NCI-H526 treated with DMSO at 0.1 percent for 48 hours (cell line): Measurements from ENCODE around the gene PROZ.

ENCODE experiments used
- DNase-seq: peaks from one replicate; lab custom pipeline; 2025; lab: John Stamatoyannopoulos, UW

PROZ gene

GRCh38 chr13:113178896-113179167 is 20.4 kb downstream of the PROZ start:
- DNase-seq = no peak

DNA sequence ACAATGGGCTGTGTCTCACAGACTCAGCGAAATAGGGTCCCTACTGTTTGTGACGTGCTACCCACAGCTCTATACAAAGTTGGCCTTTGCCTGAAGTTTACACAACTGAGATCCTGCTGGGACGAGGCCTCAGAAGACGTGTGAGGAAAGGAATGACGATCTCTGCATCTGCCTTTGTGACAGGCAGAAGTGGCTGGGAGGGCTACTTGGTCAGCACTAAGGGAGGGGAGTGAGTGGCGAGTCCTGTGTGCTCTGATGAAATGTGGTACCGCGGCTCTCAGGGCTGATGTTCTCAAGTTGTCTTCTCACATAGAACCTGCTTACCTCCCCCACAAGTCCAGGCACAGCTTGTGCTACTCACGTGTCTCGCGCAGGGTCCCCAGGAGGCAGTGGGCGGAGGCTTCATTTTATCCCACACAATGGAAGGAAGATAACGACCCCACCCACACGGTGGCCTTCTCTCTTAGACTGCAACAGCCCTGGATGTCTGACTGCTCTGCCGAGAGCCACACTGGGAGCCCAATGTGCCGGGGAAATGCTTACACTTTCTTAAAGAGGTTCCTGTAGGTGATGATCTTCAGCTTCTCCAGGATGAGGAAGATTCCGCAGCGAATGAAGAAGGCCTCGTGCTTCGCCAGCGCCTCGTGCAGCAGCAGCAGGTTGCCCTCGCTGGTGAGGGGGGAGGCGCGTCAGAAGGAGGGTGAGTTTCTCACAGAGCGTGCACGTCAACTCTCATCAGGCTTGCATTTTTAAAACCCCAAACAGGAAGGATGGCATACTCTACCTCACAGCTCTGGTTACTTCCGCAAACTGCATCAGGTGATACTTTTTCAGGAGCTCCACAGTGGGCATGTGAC is 21.2 kb downstream of the PROZ start:
- no peak for DNase-seq

- no peak for DNase-seq
Measured at GRCh38 chr13:113182046-113182445, 23.6 kb downstream of the PROZ start.

- DNase-seq = no peak
Measured at GRCh38 chr13:113183450-113184129, 25.1 kb downstream of the PROZ start.

- DNase-seq = no peak
Measured at GRCh38 chr13:113184568-113185440, 26.4 kb downstream of the PROZ start.

DNA sequence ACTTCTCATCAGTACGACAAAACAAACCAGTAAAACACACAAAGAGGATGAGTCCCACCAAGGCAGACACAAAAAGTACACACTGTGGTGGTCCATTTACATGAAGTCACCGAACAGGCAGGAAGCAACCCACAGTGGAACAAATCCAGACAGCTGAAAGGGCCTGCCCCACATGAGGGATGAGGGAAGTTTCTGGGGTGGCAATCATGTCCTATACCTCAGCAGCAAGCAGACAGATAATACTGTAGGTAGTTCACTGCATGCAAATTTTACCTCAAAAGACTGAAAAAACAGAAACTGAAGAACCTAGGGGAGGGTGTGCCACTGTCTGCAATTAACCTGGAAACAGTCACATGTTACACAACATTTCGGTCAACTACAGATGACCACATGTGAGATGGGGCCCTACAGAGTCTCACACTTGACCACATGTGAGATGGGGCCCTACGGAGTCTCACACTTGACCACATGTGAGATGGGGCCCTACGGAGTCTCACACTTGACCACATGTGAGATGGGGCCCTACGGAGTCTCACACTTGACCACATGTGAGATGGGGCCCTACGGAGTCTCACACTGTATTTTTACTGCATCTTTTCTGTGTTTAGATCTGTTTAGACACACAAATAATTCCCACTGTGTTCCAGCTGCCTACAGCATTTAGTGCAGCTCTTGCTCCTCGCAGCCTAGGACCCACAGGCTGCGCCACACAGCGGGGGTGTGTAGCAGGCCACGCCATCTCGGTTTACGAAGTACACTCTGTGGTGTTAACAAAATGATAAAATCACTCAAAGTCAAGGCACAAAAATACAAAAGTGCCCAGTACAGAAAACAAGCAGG is 27.8 kb downstream of the PROZ start:
- DNase-seq = no peak

DNA sequence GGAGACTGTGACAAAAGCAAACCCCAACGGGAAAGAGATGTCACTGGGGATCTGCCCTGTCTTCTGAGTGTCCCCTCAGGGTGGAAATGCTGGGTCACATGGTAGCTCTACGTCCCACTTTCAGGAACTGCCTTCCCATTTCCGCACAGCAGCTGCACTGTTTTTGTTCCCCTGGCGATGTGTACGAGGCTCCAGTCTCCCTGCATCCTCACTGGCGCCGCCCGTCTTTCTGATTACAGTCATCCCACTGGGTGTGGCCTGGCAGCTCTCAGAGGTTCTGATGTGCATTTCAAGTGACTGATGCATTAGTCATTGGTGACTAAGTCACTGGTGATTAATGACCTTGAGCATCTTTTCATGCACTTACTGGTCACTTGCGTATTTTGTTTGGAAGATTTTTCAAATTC is 28.8 kb downstream of the PROZ start:
- DNase-seq = no peak

- no peak for DNase-seq
Measured at GRCh38 chr13:113187883-113188665, 29.6 kb downstream of the PROZ start.

- no peak for DNase-seq
Measured at GRCh38 chr13:113190181-113190580, 31.7 kb downstream of the PROZ start.

GRCh38 chr13:113192279-113192678 is 33.8 kb downstream of the PROZ start:
- no peak for DNase-seq

DNA sequence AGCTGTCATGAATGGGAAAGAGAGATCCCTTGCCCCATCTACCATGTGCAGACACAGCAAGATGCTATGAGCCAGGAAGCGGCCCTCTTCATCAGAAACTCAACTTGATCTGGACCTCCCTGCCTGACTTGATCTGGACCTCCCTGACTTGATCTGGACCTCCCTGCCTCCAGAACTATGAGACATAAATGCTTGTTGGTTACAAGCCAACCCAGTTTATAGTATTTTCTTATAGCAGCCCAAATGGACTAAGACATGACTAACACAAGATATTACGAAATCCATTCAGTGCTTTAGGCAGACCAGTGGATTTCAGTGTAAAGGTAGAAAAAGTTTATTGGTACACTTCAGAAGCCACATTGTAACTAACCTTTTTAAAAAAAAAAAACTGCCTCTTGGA is 34.5 kb downstream of the PROZ start:
- DNase-seq = no peak

- DNase-seq = no peak
Measured at GRCh38 chr13:113195360-113195759, 36.9 kb downstream of the PROZ start.

DNA sequence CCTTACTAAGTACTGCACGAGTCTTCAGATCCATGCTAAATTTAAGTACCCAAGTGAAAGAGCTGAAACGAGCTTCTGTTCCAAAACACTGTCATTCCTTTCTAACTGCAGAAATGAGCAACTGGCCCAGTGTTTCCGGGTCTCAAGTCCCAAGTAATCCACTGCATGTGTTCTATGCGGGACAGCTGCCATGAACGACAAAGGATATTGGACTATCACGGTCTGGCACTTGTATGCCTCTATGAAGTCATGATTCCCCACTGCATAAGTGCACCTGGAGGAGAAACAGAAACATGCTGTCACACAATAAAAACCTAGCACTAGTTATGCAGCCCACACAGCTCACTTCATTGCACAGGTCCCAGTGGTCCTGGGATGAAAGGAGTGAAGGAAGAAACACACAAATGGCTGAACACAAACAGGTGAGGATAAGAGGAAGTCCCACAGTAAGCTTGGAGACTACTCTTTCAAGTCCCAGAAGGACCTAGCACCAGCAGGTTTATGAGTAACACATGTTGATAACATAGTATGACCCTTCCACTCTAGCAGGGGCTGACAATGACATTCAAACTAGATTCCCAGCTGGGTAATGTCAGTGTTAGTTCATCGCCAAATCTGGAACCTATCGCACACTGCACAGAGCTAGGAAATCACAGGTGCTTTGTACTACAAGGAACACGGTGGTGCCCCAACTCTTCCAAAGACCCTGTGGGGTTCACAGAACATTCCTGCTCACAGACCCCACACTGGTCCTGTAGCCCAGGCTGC is 38.7 kb downstream of the PROZ start:
- no peak for DNase-seq

- no peak for DNase-seq
Measured at GRCh38 chr13:113201815-113202214, 43.4 kb downstream of the PROZ start.

GRCh38 chr13:113202912-113203311 is 44.5 kb downstream of the PROZ start:
- DNase-seq = no peak

GRCh38 chr13:113203507-113204377 is 45.3 kb downstream of the PROZ start:
- no peak for DNase-seq

GRCh38 chr13:113204378-113204734 is 45.9 kb downstream of the PROZ start:
- no peak for DNase-seq

- DNase-seq = no peak
Measured at GRCh38 chr13:113205428-113205931, 47.0 kb downstream of the PROZ start.

DNA sequence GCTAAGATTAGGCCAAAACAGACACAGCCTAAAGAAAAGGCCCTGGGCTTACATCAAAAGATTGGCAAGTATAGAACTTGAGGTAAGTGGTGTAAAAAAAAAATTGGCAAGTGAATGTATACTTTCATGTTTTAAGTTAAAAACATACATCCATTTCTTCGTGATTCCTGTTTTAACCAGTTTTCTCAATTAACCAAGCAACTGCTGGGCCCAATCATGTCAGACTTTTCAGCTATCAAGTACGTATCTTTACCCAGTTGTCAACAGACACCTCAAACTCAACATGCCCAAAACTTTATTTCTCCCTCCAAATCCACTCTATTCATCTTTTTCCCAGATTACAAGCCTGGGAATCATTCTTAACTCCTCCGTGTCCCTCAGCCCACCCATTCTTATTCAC is 49.0 kb downstream of the PROZ start:
- DNase-seq = no peak
